GM12878 (cell line): Measurements from ENCODE around the gene CNGA4.

Experiments
- CTCF ChIP-seq, 3 experiments: IDR thresholded peaks in 2 of 3; conservative IDR thresholded peaks in 1 of 3; 2 replicates each; pipeline ENCODE4 v1.5.1; 2011; ENCODE audit warnings: low read depth in 3 of 3, low read length in 3 of 3, mild to moderate bottlenecking in 3 of 3, control low read depth in 2 of 3, moderate library complexity in 2 of 3, inconsistent platforms in 1 of 3, mixed read lengths in 1 of 3; ENCODE audit not compliant: control insufficient read depth in 2 of 3, insufficient read depth in 1 of 3; ENCODE audit errors: extremely low read depth in 1 of 3
- JUND ChIP-seq: IDR thresholded peaks from 2 replicates; pipeline ENCODE4 v1.6.1; 2012; ENCODE audit warnings: low read depth, mild to moderate bottlenecking, low read length, improper control_type of control experiment, moderate library complexity

DNA sequence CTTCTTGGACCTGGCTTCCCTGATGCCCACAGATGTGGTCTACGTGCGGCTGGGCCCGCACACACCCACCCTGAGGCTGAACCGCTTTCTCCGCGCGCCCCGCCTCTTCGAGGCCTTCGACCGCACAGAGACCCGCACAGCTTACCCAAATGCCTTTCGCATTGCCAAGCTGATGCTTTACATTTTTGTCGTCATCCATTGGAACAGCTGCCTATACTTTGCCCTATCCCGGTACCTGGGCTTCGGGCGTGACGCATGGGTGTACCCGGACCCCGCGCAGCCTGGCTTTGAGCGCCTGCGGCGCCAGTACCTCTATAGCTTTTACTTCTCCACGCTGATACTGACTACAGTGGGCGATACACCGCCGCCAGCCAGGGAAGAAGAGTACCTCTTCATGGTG is 1.2 kb downstream of the CNGA4 start:
- TF ChIP-seq JUND (no peak), CTCF (IDR thresholded peaks at IDR 0.05 in 2 of 3, conservative IDR thresholded peaks at IDR 0.05 in 1 of 3; ENCODE audit: control insufficient read depth in 2 of 3, extremely low read depth in 1 of 3, insufficient read depth in 1 of 3, low read depth in 3 of 3, low read length in 3 of 3) (no peak)
